Measurements from ENCODE around the gene PTGES. TPM values are rescaled to one million over a fixed set of nuclear protein-coding genes. Genes with fewer than 3 reads are reported as not detected.

Gene PTGES
- total and polyA plus RNA-seq, 10 of the 15 experiments (the other 5 are each of a cell fraction or from before 2014, with no cell fraction given): 0.57 TPM; not detected in 9

GRCh38 chr9:129735546-129735945, 17.3 kb downstream of the PTGES start (continued):
- TF ChIP-seq, protein P1, sequence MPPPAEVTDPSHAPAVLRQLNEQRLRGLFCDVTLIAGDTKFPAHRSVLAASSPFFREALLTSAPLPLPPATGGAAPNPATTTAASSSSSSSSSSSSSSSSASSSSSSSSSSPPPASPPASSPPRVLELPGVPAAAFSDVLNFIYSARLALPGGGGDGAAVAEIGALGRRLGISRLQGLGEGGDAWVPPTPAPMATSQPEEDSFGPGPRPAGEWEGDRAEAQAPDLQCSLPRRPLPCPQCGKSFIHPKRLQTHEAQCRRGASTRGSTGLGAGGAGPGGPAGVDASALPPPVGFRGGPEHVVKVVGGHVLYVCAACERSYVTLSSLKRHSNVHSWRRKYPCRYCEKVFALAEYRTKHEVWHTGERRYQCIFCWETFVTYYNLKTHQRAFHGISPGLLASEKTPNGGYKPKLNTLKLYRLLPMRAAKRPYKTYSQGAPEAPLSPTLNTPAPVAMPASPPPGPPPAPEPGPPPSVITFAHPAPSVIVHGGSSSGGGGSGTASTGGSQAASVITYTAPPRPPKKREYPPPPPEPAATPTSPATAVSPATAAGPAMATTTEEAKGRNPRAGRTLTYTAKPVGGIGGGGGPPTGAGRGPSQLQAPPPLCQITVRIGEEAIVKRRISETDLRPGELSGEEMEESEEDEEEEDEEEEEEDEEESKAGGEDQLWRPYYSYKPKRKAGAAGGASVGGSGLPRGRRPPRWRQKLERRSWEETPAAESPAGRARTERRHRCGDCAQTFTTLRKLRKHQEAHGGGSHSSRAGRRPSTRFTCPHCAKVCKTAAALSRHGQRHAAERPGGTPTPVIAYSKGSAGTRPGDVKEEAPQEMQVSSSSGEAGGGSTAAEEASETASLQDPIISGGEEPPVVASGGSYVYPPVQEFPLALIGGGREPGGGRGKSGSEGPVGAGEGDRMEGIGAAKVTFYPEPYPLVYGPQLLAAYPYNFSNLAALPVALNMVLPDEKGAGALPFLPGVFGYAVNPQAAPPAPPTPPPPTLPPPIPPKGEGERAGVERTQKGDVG (CRISPR knock-in tag; IDR thresholded peaks at IDR 0.05): no peak
- TF ChIP-seq EGR1 (IDR thresholded peaks at IDR 0.05; ENCODE audit: borderline replicate concordance in 1 of 2, low read depth in 2 of 2, low read length in 2 of 2) (no peak), NRF1 (conservative IDR thresholded peaks at IDR 0.05; ENCODE audit: low read depth, low read length) (no peak), ZNF207 (IDR thresholded peaks at IDR 0.05; ENCODE audit: borderline replicate concordance) (no peak), E2F8 (IDR thresholded peaks at IDR 0.05; ENCODE audit: low read depth, partially characterized antibody) (no peak), RELA (IDR thresholded peaks at IDR 0.05; ENCODE audit: borderline replicate concordance, partially characterized antibody) (no peak), CHD4 (IDR thresholded peaks at IDR 0.05) (no peak), SMC3 (IDR thresholded peaks at IDR 0.05; ENCODE audit: borderline replicate concordance, low read length) (no peak), KAT2A (conservative IDR thresholded peaks at IDR 0.05; ENCODE audit: control insufficient read depth, low read depth, low read length) (no peak)

Measured in GM12878 (cell line).